ENCODE measurements around the gene CFAP61. TPM values are rescaled to one million over a fixed set of nuclear protein-coding genes. Genes with fewer than 3 reads are reported as not detected.

The CFAP61 gene
- total and polyA plus RNA-seq, 9 of the 15 experiments (the other 6 are each of a cell fraction or from before 2014, with no cell fraction given): 0.11 TPM; not detected in 8

- TF ChIP-seq TSHZ1 (CRISPR knock-in tag; IDR thresholded peaks at IDR 0.05) (no peak), ZNF79 (CRISPR knock-in tag; IDR thresholded peaks at IDR 0.05; ENCODE audit: low read depth) (no peak)
These were observed 282.2 kb downstream of the CFAP61 start (continued) for GRCh38 chr20:20334489-20334888.

GRCh38 chr20:20338133-20338730 is 285.9 kb downstream of the CFAP61 start:
- POLR2A ChIA-PET: no interaction called here
- Histone ChIP-seq H3K9me1 (ENCODE audit: control insufficient read depth, insufficient read depth, low read length) (no peaks in the 10 kb centered on the region), H3K4me1 (replicated peaks in 1 of 2; ENCODE audit: control insufficient read depth in 2 of 2, insufficient read depth in 2 of 2, low read length in 2 of 2) (no peaks in the 10 kb centered on the region), H4K20me1 (replicated peaks; ENCODE audit: control insufficient read depth, insufficient read depth, low read length) (no peaks in the 10 kb centered on the region), H3K9ac (ENCODE audit: insufficient read depth in 1 of 2, low read depth in 2 of 2, low read length in 2 of 2) (no peak overlapping the region), H3K9me3 (replicated peaks; ENCODE audit: control insufficient read depth, insufficient read depth, low read depth, low read length) (no peaks in the 10 kb centered on the region), H3K4me2 (ENCODE audit: insufficient read depth, low read length) (no peak overlapping the region), H3K27ac (ENCODE audit: extremely low read depth, low read depth, low read length) (no peak overlapping the region), H3K4me3 (no peak overlapping the region), H2AFZ (ENCODE audit: low read depth, low read length) (no peak overlapping the region), H3K27me3 (ENCODE audit: control insufficient read depth in 2 of 2, insufficient read depth in 2 of 2, low read length in 2 of 2) (peaks cover 0 to 8% of the 10 kb centered on the region in 2 experiments; a peak in 1 of 5 replicates), H3K79me2 (ENCODE audit: control insufficient read depth, insufficient read depth, low read length) (no peaks in the 10 kb centered on the region), H3K36me3 (ENCODE audit: control insufficient read depth, insufficient read depth, low read length) (no peaks in the 10 kb centered on the region)
- BruUV-seq (replicated peaks): no TSS peak
- 0% methylated on average over 14 of the region's 14 CpGs for WGBS (ENCODE audit: insufficient coverage, low coverage, missing lambda C conversion rate)
- CTCF ChIA-PET (ENCODE audit: low intra/inter-chr PET ratio): no interaction called here
- no peak for TF ChIP-seq GATA2 (CRISPR knock-in tag; IDR thresholded peaks at IDR 0.05)
- no peak for TF ChIP-seq SMARCE1 (IDR thresholded peaks at IDR 0.05)
- no peak for TF ChIP-seq HCFC1 (IDR thresholded peaks at IDR 0.05; ENCODE audit: low read depth, low read length)
- no peak for TF ChIP-seq TRIM24 (IDR thresholded peaks at IDR 0.05)
- no peak for TF ChIP-seq PURB (CRISPR knock-in tag; IDR thresholded peaks at IDR 0.05; ENCODE audit: low read depth)
- TF ChIP-seq MTF1 (CRISPR knock-in tag; IDR thresholded peaks at IDR 0.05; ENCODE audit: borderline replicate concordance): no peak
- no peak for TF ChIP-seq ZNF146 (CRISPR knock-in tag; IDR thresholded peaks at IDR 0.05; ENCODE audit: unreplicated experiment)
- no peak for TF ChIP-seq PHF8 (IDR thresholded peaks at IDR 0.05; ENCODE audit: borderline replicate concordance, low read length)
- no peak for TF ChIP-seq ZNF584 (CRISPR knock-in tag; IDR thresholded peaks at IDR 0.05; ENCODE audit: low read depth)
- TF ChIP-seq PHTF2 (CRISPR knock-in tag; IDR thresholded peaks at IDR 0.05): no peak
- TF ChIP-seq ELF1 (tag; IDR thresholded peaks at IDR 0.05): no peak
- TF ChIP-seq TBP (optimal IDR thresholded peaks at IDR 0.05; ENCODE audit: low read depth, low read length): no peak
- TF ChIP-seq BRCA1 (IDR thresholded peaks at IDR 0.05): no peak
- no peak for TF ChIP-seq BRCA1 (CRISPR knock-in tag; IDR thresholded peaks at IDR 0.05)
- TF ChIP-seq MAFF (IDR thresholded peaks at IDR 0.05; ENCODE audit: low read length): no peak
- TF ChIP-seq RBBP5 (IDR thresholded peaks at IDR 0.05; ENCODE audit: borderline replicate concordance, insufficient read depth, low read length, poor library complexity, severe bottlenecking): no peak
- no peak for TF ChIP-seq SMAD4 (CRISPR knock-in tag; conservative IDR thresholded peaks at IDR 0.05)
- no peak for TF ChIP-seq TGIF2 (CRISPR knock-in tag; IDR thresholded peaks at IDR 0.05)
- TF ChIP-seq ZFX (CRISPR knock-in tag; IDR thresholded peaks at IDR 0.05): no peak
- DNase-seq (ENCODE audit: extremely low read depth in 1 of 4, low spot score in 3 of 4) (no peak), FAIRE-seq (no peak), ATAC-seq (no peak)
- intact Hi-C loops (cut with micrococcal nuclease) (no loop called here), in situ Hi-C loops (cut with MboI) (no loop called here)
